Mesendoderm (in vitro differentiated cells): ENCODE results near the gene COL4A2.
A peak's percentile ranks its signal among the peaks of the same experiment; 100 is the strongest.

Experiments used
- DNase-seq: peaks from one replicate; pipeline ENCODE4 v3.0.0; 2013
- H2AK5ac ChIP-seq: 2 replicates; pipeline ENCODE4 v1.6.1; 2013; ENCODE audit warnings: low read length, inconsistent platforms
- H2BK120ac ChIP-seq: 2 replicates; pipeline ENCODE4 v1.6.1; 2013; ENCODE audit warnings: low read depth, mild to moderate bottlenecking, low read length, moderate library complexity, mixed read lengths
- H2BK15ac ChIP-seq: replicated peaks from 2 replicates; pipeline ENCODE4 v1.6.1; 2013; ENCODE audit warnings: low read depth, mild to moderate bottlenecking, moderate library complexity
- H2BK5ac ChIP-seq: 2 replicates; pipeline ENCODE4 v1.6.1; 2013; ENCODE audit warnings: low read length, inconsistent platforms
- H3K18ac ChIP-seq: 2 replicates; pipeline ENCODE4 v1.6.1; 2013; ENCODE audit warnings: mild to moderate bottlenecking, low read length, mixed read lengths
- H3K23ac ChIP-seq: one replicate; pipeline ENCODE4 v1.6.1; 2013; ENCODE audit warnings: low read length
- H3K27ac ChIP-seq: 2 replicates; pipeline ENCODE4 v1.5.1; 2013; ENCODE audit warnings: low read depth, mild to moderate bottlenecking, inconsistent platforms, low read length, moderate library complexity
- H3K27me3 ChIP-seq: 2 replicates; pipeline ENCODE4 v1.6.1; 2013; ENCODE audit warnings: low read length, control low read depth, mild to moderate bottlenecking, inconsistent platforms; ENCODE audit not compliant: insufficient read depth, poor library complexity
- H3K36me3 ChIP-seq: 2 replicates; pipeline ENCODE4 v1.6.1; 2013; ENCODE audit warnings: low read length, inconsistent platforms; ENCODE audit not compliant: control insufficient read depth, insufficient read depth
- H3K4ac ChIP-seq: one replicate; pipeline ENCODE4 v1.6.1; 2013; ENCODE audit warnings: low read depth, mild to moderate bottlenecking, low read length, moderate library complexity
- H3K4me1 ChIP-seq: 2 replicates; pipeline ENCODE4 v1.6.1; 2013; ENCODE audit warnings: low read depth, low read length, inconsistent platforms; ENCODE audit not compliant: control insufficient read depth
- H3K4me2 ChIP-seq: 2 replicates; pipeline ENCODE4 v1.6.1; 2013; ENCODE audit warnings: low read length
- H3K4me3 ChIP-seq: 2 replicates; pipeline ENCODE4 v1.5.1; 2013; ENCODE audit warnings: mild to moderate bottlenecking, low read length
- H3K56ac ChIP-seq: one replicate; pipeline ENCODE4 v1.6.1; 2013; ENCODE audit warnings: low read length
- H3K79me1 ChIP-seq: 2 replicates; pipeline ENCODE4 v1.6.1; 2013; ENCODE audit warnings: low read length, inconsistent platforms
- H3K79me2 ChIP-seq: 2 replicates; pipeline ENCODE4 v1.6.1; 2013; ENCODE audit warnings: mild to moderate bottlenecking, low read length; ENCODE audit not compliant: control insufficient read depth, insufficient read depth
- H3K9ac ChIP-seq: 2 replicates; pipeline ENCODE4 v1.6.1; 2013; ENCODE audit warnings: low read length, inconsistent platforms
- H4K5ac ChIP-seq: one replicate; pipeline ENCODE4 v1.6.1; 2013; ENCODE audit warnings: low read length
- H4K8ac ChIP-seq: one replicate; pipeline ENCODE4 v1.6.1; 2013; ENCODE audit warnings: low read depth, mild to moderate bottlenecking, control low read depth, low read length, moderate library complexity
- WGBS: extraction: QIAGEN DNeasy Blood & Tissue Kit; methylation state at CpG from one replicate; pipeline ENCODE4 v1.1.7; 2013; ENCODE audit warnings: low lambda C conversion rate, missing lambda C conversion rate; ENCODE audit not compliant: insufficient coverage; ENCODE audit errors: extremely low coverage; 5-methylcytosine and 5-hydroxymethylcytosine counted together

Gene COL4A2

DNA sequence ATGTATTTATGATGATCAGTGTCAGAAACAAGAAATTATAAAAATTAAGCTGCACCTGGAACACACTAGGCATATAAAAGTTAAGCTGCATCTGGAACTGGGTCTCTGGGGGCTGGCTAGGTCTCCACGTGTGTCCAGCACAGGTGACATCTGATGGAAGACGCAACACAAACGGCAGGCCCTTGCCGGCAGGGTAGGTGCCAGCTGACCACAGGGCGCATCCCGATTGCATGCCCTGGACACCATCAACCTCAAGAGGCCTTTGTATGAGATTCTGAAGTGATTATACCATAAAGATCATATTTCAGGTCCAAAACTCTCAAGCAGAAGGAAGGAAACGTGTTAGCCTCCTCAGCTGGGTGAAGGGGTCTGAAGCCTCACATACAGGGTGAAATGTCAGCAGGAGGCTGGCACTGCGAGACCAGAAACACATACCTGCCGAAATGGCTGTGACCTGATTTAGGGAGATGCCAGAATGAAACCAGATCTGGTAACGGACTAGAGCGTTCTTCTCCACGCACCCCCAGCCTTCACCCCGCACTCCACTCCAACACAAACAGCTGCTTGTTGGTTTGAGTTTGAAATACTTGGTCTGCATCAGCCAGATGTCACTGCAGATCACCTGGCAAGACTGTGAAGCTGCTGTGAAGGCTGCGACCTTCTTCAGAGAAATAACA lies 37.4 kb upstream of the COL4A2 start:
- H3K36me3 ChIP-seq = no peaks in the 10 kb centered on the region

DNA sequence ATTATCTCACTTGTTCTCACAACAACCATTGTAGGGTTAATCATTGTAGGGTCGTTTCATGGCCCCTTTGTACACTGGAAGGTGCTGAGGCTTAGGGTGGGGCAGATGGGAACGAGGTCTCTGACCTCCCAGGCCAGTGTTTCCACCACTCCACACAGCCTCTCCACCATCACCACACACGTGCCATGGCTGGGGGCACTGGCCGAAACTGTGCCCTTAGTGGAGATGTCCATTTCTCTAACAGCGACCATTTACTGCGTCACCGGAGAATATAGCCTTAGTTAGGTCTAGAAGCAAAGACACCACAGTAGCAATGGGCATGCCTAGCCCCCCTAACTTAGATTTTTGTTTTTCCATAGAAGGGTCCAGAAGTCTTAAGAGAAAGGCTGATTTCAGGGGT lies 36.6 kb upstream of the COL4A2 start:
- no peak overlapping the region for H2BK120ac ChIP-seq
- H3K9ac ChIP-seq = no peak overlapping the region
- peak overlapping the region; percentile 31 for H3K23ac ChIP-seq
- no peak overlapping the region for H4K8ac ChIP-seq
- H3K4me2 ChIP-seq = no peak overlapping the region
- no peak overlapping the region for H3K4ac ChIP-seq
- no peak overlapping the region for H3K27ac ChIP-seq
- H3K79me2 ChIP-seq = no peaks in the 10 kb centered on the region
- no peak overlapping the region for H2BK5ac ChIP-seq
- H3K36me3 ChIP-seq = no peaks in the 10 kb centered on the region
- no peak overlapping the region for H4K5ac ChIP-seq
- peak overlapping the region; percentile 8 for H3K56ac ChIP-seq
- no peak overlapping the region for H3K4me3 ChIP-seq
- H2AK5ac ChIP-seq = no peak overlapping the region
- no peak overlapping the region for H2BK15ac ChIP-seq
- no peak for DNase-seq
- H3K27me3 ChIP-seq = no peaks in the 10 kb centered on the region
- H3K79me1 ChIP-seq = peaks cover 16% of the 10 kb centered on the region
- H3K4me1 ChIP-seq = peaks cover 11% of the 10 kb centered on the region
- H3K18ac ChIP-seq = no peak overlapping the region
- no CpG with 5 or more reads among the region's 7 CpGs for WGBS

More for the DNA sequence above, 37.4 kb upstream of the COL4A2 start:
- no peak overlapping the region for H3K18ac ChIP-seq
- H3K23ac ChIP-seq = peak overlapping the region; percentile 76
- no peak overlapping the region for H3K4me2 ChIP-seq
- H4K5ac ChIP-seq = no peak overlapping the region
- no peak overlapping the region for H3K56ac ChIP-seq
- no peak overlapping the region for H3K4ac ChIP-seq
- H2BK15ac ChIP-seq = no peak overlapping the region
- H3K27ac ChIP-seq = no peak overlapping the region
- peaks cover 15% of the 10 kb centered on the region for H3K4me1 ChIP-seq
- no peak overlapping the region for H2AK5ac ChIP-seq
- no peaks in the 10 kb centered on the region for H3K79me2 ChIP-seq
- no peak overlapping the region for H3K9ac ChIP-seq
- H3K4me3 ChIP-seq = no peak overlapping the region
- H3K27me3 ChIP-seq = no peaks in the 10 kb centered on the region
- peaks cover 18% of the 10 kb centered on the region for H3K79me1 ChIP-seq
- H2BK5ac ChIP-seq = no peak overlapping the region
- H2BK120ac ChIP-seq = no peak overlapping the region
- no CpG with 5 or more reads among the region's 14 CpGs for WGBS
- H4K8ac ChIP-seq = no peak overlapping the region
- DNase-seq = no peak

DNA sequence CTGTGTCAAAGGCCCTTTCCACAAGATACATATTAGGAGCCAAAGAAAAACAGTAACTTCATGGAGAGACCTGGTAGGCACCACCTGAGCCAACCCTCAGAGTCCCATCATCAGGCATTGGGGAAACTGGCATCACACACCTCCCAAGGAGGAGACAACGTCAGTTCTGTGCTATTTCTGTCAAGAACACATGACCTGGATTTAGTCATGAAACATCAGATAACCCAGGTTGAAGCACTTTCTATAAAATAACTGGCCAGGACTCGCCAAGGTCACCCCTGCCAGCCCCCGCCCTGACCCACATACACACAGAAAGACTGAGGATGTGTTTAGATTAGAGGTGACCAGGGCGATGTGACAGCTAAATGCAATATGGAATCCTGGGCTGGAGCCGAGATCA lies 35.8 kb upstream of the COL4A2 start:
- Histone ChIP-seq H3K9ac (no peak overlapping the region), H3K4ac (no peak overlapping the region), H3K79me2 (no peaks in the 10 kb centered on the region), H3K56ac (no peak overlapping the region), H3K79me1 (peaks cover 16% of the 10 kb centered on the region), H4K8ac (no peak overlapping the region), H2BK120ac (no peak overlapping the region), H3K4me3 (no peak overlapping the region), H3K36me3 (no peaks in the 10 kb centered on the region), H2BK5ac (no peak overlapping the region), H3K23ac (no peak overlapping the region), H3K27ac (no peak overlapping the region), H4K5ac (no peak overlapping the region), H3K18ac (no peak overlapping the region), H2BK15ac (no peak overlapping the region), H2AK5ac (no peak overlapping the region), H3K4me2 (no peak overlapping the region), H3K4me1 (peaks cover 7% of the 10 kb centered on the region), H3K27me3 (no peaks in the 10 kb centered on the region)
- no CpG with 5 or more reads among the region's 5 CpGs for WGBS
- no peak for DNase-seq

DNA sequence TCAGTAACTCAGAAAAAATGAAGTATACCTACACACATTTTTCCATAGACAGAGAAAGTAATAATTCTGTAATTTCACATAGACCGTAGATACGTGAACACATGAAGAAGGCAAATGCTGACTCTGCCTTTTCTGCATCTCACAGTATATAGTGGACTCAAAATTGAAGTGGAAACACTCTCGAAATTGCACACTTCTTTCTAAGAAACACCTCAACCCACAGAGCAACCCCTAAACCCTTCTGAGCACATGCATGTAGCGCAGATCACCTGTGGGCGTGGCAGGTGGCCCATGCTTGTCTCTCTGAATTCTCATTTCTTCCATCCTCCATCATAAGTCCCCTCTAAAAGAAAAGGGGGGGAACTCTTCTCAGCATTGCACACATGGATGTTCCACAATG lies 34.9 kb upstream of the COL4A2 start:
- Histone ChIP-seq H3K9ac (no peak overlapping the region), H3K4ac (no peak overlapping the region), H3K27ac (no peak overlapping the region), H3K18ac (no peak overlapping the region), H4K5ac (no peak overlapping the region), H3K36me3 (no peaks in the 10 kb centered on the region), H3K4me1 (peaks cover 1% of the 10 kb centered on the region), H3K4me3 (no peak overlapping the region), H3K23ac (no peak overlapping the region), H3K27me3 (no peaks in the 10 kb centered on the region), H2BK5ac (no peak overlapping the region), H2AK5ac (no peak overlapping the region), H2BK15ac (no peak overlapping the region), H2BK120ac (no peak overlapping the region), H4K8ac (no peak overlapping the region), H3K56ac (no peak overlapping the region), H3K4me2 (no peak overlapping the region), H3K79me2 (no peaks in the 10 kb centered on the region), H3K79me1 (peaks cover 16% of the 10 kb centered on the region)
- no peak for DNase-seq
- WGBS = no CpG with 5 or more reads among the region's 5 CpGs

DNA sequence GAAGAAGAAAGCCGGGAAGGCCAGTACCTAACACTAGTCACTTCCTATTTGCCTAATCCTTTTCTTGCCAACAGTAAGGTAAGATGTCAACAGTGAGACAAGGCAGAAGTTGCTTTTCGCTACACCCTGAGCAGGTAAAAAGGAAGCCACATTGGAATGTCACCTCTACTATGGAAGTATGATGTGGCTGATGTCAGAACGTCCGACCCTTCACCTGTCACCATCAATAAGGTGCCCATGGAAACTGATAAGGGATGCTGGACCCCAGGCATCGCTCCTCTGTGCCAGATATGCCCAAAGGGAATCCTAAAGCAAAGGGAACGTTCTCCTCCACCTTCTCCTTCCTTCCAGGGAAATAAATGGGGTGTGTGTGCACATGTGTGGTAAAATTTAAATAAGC lies 34.4 kb upstream of the COL4A2 start:
- no peak overlapping the region for H3K9ac ChIP-seq
- no peak overlapping the region for H3K18ac ChIP-seq
- no peak overlapping the region for H3K27ac ChIP-seq
- H2BK15ac ChIP-seq = no peak overlapping the region
- H3K23ac ChIP-seq = no peak overlapping the region
- no peaks in the 10 kb centered on the region for H3K27me3 ChIP-seq
- no CpG with 5 or more reads among the region's 6 CpGs for WGBS
- H3K36me3 ChIP-seq = no peaks in the 10 kb centered on the region
- H3K4ac ChIP-seq = no peak overlapping the region
- no peak overlapping the region for H4K5ac ChIP-seq
- no peaks in the 10 kb centered on the region for H3K4me1 ChIP-seq
- H3K4me3 ChIP-seq = no peak overlapping the region
- H3K4me2 ChIP-seq = no peak overlapping the region
- peaks cover 19% of the 10 kb centered on the region for H3K79me1 ChIP-seq
- DNase-seq = no peak
- no peaks in the 10 kb centered on the region for H3K79me2 ChIP-seq
- H2AK5ac ChIP-seq = no peak overlapping the region
- no peak overlapping the region for H4K8ac ChIP-seq
- H2BK120ac ChIP-seq = no peak overlapping the region
- no peak overlapping the region for H2BK5ac ChIP-seq
- H3K56ac ChIP-seq = no peak overlapping the region

DNA sequence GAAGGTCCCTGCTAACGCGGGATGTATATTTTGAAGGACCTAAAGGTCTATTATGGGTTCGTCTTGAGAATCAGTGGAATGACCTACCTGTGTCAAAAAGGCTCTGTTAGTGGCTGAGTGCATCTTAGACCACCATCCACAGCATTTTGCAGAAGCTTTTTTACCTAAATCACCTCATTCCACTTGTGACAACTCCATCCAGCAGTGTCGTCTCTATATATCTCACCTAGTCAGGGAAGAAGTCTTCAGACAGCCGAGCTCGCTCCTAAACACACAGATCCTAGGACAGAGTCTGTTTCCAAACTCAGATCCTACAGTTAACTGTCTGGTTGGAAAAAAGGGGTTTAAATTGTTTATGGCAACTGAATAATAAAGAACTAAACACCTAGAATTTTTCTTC lies 33.8 kb upstream of the COL4A2 start:
- H2BK120ac ChIP-seq = no peak overlapping the region
- H3K4me2 ChIP-seq = no peak overlapping the region
- no CpG with 5 or more reads among the region's 6 CpGs for WGBS
- no peak for DNase-seq
- no peak overlapping the region for H2AK5ac ChIP-seq
- no peak overlapping the region for H4K5ac ChIP-seq
- H4K8ac ChIP-seq = no peak overlapping the region
- no peak overlapping the region for H2BK15ac ChIP-seq
- H3K79me1 ChIP-seq = peaks cover 17% of the 10 kb centered on the region
- no peaks in the 10 kb centered on the region for H3K79me2 ChIP-seq
- H3K27me3 ChIP-seq = no peaks in the 10 kb centered on the region
- no peak overlapping the region for H3K9ac ChIP-seq
- H3K4me1 ChIP-seq = no peaks in the 10 kb centered on the region
- H3K4ac ChIP-seq = no peak overlapping the region
- no peak overlapping the region for H3K56ac ChIP-seq
- H3K27ac ChIP-seq = no peak overlapping the region
- H3K36me3 ChIP-seq = no peaks in the 10 kb centered on the region
- no peak overlapping the region for H3K18ac ChIP-seq
- no peak overlapping the region for H2BK5ac ChIP-seq
- no peak overlapping the region for H3K4me3 ChIP-seq
- H3K23ac ChIP-seq = no peak overlapping the region
